ENCODE measurements around the gene PTPRM. TPM values are rescaled to one million over a fixed set of nuclear protein-coding genes. Genes with fewer than 3 reads are reported as not detected.

PTPRM gene
- total and polyA plus RNA-seq, 2 of the 4 experiments (the other 2 are of a cell fraction), result 28.3 to 51.2 TPM

DNA sequence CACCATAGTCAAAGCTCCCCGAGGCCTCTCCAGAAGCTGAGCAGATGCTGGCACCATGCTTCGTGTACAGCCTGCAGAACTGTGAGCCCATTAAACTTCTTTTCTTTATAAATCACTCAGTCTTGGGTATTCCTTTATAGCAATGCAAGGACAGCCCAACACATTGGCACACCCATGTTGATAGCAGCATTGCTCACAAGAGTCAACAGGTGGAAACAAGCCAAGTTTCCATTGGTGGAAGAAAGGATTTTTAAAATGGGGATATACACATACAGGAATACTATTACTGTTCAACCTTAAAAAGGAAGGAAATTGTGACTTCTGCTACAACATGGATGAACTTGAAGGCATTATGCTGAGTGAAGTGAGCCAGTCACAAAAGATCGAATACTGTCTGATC is 855.3 kb downstream of the PTPRM start:
- H3K18ac ChIP-seq (ENCODE audit: low read depth, low read length), result no peak overlapping the region
- ChIA-PET CTCF (no interaction called here), POLR2A (ENCODE audit: unreplicated experiment) (no interaction called here)
- no peak overlapping the region; a peak in 1 of 4 replicates for H4K8ac ChIP-seq (ENCODE audit: low read depth in 2 of 2, low read length in 2 of 2)
- H2BK20ac ChIP-seq (ENCODE audit: low read depth, low read length), result no peak overlapping the region; the same call in 1 of the 2 replicates
- no peaks in the 10 kb centered on the region for H3K9me3 ChIP-seq (ENCODE audit: control insufficient read depth, insufficient read depth, low read length)
- no peaks in the 10 kb centered on the region for H4K20me1 ChIP-seq (ENCODE audit: insufficient read depth, low read length)
- 81% methylated on average over 3 of the region's 3 CpGs; no CpG with 5 or more reads in 1 of the 2 experiments for WGBS, 2 experiments (ENCODE audit: extremely low coverage in 2 of 2, insufficient read length in 1 of 2)
- peaks cover 5% of the 10 kb centered on the region for H3K4me1 ChIP-seq (ENCODE audit: control insufficient read depth, insufficient read depth, low read length)
- H2AK9ac ChIP-seq (replicated peaks; ENCODE audit: low read depth, low read length, poor library complexity), result no peak overlapping the region
- no peaks in the 10 kb centered on the region; the same call in 1 of the 2 replicates for H3K9me1 ChIP-seq (ENCODE audit: insufficient read depth, low read length)
- H2BK5ac ChIP-seq (ENCODE audit: low read depth, low read length, poor library complexity, severe bottlenecking), result no peak overlapping the region
- no peak overlapping the region for H4K5ac ChIP-seq (ENCODE audit: low read depth, low read length)
- no peak overlapping the region for H2AK5ac ChIP-seq (ENCODE audit: low read depth, low read length)
- no peak for ATAC-seq (ENCODE audit: low read depth)
- H3K4me3 ChIP-seq (ENCODE audit: insufficient read depth, low read depth, low read length), result no peak overlapping the region
- in situ Hi-C loops (cut with MboI; ENCODE audit: low sequenced_read_pairs) (no loop called here), intact Hi-C loops (cut with micrococcal nuclease) (no loop called here), dilution Hi-C loops (cut with HindIII; ENCODE audit: low sequenced_read_pairs, unreplicated experiment) (no loop called here)
- H4K91ac ChIP-seq (ENCODE audit: insufficient read depth, low read depth, low read length), result no peak overlapping the region
- no peaks in the 10 kb centered on the region for H3K36me3 ChIP-seq (ENCODE audit: control insufficient read depth, insufficient read depth, low read length)
- H3K27me3 ChIP-seq (ENCODE audit: control insufficient read depth, insufficient read depth, low read length), result no peaks in the 10 kb centered on the region; the same call in 1 of the 2 replicates
- DNase-seq, result no peak
- no peak overlapping the region for H3K23ac ChIP-seq (ENCODE audit: low read depth, low read length)
- H3K56ac ChIP-seq (ENCODE audit: extremely low read depth, insufficient read depth, low read length), result no peak overlapping the region
- H3K4ac ChIP-seq (ENCODE audit: low read depth, low read length), result no peak overlapping the region
- no peak overlapping the region for H2AFZ ChIP-seq (replicated peaks; ENCODE audit: low read length, poor library complexity)
- H3K79me1 ChIP-seq (ENCODE audit: low read depth in 1 of 2, low read length in 2 of 2), result no peaks in the 10 kb centered on the region
- H3K14ac ChIP-seq (replicated peaks; ENCODE audit: low read depth, low read length), result no peak overlapping the region
- BruUV-seq (replicated peaks), result no TSS peak
- TF ChIP-seq MXI1 (IDR thresholded peaks at IDR 0.05; ENCODE audit: borderline replicate concordance, low read depth, low read length), result no peak
- TF ChIP-seq BHLHE40 (IDR thresholded peaks at IDR 0.05; ENCODE audit: low read depth, low read length), result no peak
- no peak for TF ChIP-seq USF2 (IDR thresholded peaks at IDR 0.05; ENCODE audit: low read depth, low read length)
- TF ChIP-seq CTCF (conservative IDR thresholded peaks at IDR 0.05; ENCODE audit: low read depth, low read length), result no peak
- TF ChIP-seq, protein P1, sequence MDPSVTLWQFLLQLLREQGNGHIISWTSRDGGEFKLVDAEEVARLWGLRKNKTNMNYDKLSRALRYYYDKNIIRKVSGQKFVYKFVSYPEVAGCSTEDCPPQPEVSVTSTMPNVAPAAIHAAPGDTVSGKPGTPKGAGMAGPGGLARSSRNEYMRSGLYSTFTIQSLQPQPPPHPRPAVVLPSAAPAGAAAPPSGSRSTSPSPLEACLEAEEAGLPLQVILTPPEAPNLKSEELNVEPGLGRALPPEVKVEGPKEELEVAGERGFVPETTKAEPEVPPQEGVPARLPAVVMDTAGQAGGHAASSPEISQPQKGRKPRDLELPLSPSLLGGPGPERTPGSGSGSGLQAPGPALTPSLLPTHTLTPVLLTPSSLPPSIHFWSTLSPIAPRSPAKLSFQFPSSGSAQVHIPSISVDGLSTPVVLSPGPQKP (IDR thresholded peaks at IDR 0.05; ENCODE audit: borderline replicate concordance, low read depth, low read length), result no peak
- TF ChIP-seq SMC3 (IDR thresholded peaks at IDR 0.05; ENCODE audit: low read depth, low read length), result no peak
- TF ChIP-seq RAD21 (IDR thresholded peaks at IDR 0.05; ENCODE audit: low read length), result no peak
- no peak for TF ChIP-seq CHD1 (IDR thresholded peaks at IDR 0.05; ENCODE audit: low read depth, low read length)
- TF ChIP-seq RCOR1 (IDR thresholded peaks at IDR 0.05; ENCODE audit: insufficient replicate concordance, low read length), result no peak
- no peak for TF ChIP-seq MAZ (IDR thresholded peaks at IDR 0.05; ENCODE audit: borderline replicate concordance, low read depth, low read length)
- H2BK120ac ChIP-seq (ENCODE audit: low read depth, low read length), result no peak overlapping the region
- H3K4me2 ChIP-seq (ENCODE audit: low read depth, low read length), result no peak overlapping the region
- no peak overlapping the region for H3K27ac ChIP-seq (ENCODE audit: insufficient read depth, low read length)
- H3K9ac ChIP-seq (ENCODE audit: low read depth, low read length), result no peak overlapping the region
- H2BK15ac ChIP-seq (ENCODE audit: low read depth, low read length), result no peak overlapping the region
